NCI-H2227 (cell line): Measurements from ENCODE around the gene ZNF513.
"Not testable (repeated sequence)": the region's sequence is repeated elsewhere in the genome, so short reads cannot be mapped to it uniquely, and the experiment has no call there.

Source experiments
- DNase-seq: peaks from one replicate; lab custom pipeline; 2025; ENCODE audit not compliant: unreplicated experiment; lab: John Stamatoyannopoulos, UW

Gene ZNF513, protein sequence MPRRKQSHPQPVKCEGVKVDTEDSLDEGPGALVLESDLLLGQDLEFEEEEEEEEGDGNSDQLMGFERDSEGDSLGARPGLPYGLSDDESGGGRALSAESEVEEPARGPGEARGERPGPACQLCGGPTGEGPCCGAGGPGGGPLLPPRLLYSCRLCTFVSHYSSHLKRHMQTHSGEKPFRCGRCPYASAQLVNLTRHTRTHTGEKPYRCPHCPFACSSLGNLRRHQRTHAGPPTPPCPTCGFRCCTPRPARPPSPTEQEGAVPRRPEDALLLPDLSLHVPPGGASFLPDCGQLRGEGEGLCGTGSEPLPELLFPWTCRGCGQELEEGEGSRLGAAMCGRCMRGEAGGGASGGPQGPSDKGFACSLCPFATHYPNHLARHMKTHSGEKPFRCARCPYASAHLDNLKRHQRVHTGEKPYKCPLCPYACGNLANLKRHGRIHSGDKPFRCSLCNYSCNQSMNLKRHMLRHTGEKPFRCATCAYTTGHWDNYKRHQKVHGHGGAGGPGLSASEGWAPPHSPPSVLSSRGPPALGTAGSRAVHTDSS

DNA sequence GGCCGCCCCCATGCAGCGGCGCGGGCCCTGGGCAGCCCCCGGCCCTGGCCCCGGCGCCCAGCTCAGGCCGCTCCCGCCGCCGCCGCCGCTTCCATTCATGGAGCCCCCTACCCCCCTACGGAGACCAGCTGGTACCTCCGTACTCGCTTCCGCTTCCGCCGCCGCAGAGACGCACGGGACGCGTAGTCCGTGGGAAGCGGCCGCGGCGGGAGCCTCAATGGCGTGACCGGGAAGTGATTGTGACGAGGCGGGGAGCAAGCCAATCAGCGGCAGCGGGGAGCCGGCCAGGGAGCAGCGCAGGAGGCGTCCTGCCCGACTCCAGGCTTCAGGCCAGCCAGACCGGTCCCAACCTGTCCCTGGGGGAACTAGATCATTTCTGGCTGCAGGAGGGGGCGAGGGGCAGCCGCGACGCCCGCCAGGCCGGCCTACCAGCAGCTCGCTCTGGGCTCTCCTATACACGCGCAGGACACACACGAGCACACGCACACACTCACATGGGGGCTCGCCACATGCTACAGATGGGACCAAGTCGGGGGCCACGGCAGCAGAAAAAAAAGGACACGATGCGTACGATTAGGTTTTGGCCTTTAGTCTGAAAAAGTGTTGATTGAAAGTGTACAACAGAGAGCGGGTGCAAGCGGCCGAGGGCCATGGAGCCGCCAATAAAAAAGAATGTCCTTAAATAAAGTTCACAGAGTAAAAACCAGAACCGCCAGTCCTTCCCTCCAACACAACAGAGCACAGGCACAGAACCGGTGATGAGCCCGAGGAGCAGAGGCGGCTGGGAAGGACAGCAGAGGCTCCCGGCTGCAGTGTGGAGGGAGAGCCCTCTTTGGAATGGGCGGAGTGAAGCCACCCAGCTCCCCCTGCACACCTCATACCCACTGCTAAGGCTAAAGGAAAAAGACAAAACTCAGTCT is at the start of gene ZNF513:
ZNF513 (minus strand) TSS at position 109 of the 920 bp plus-strand sequence. CDS start 208 bp downstream, outside the sequence.
- DNase-seq, result peak; percentile 99

DNA sequence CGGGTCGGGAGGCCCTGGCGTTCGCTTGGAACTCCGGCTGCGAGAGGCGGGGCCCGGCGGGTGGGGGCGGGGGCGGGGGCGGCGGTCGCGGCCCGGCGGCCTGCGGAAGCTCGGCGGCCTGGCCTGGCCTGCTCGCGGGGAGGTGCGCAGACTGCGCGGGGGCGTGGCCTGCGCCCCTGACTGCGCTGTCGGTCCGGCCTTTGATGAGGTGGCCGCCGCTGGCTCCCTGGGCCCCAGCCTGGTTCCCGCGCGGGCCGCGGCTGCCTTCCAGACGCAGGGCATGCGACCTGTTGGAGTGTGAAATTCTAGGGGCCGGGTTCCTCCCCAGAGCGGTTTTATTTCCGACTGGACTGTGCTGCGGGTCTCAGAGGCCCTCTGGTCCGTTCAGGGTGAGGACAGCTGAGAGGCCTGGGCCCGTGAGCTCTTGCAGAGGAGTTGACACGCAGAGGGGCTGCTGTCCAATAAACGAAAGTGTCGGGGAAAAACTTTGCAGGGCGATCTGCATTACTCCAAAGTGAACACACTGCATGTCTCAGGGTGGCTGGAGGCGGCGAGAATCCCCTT is 48.5 kb upstream of the ZNF513 start:
- peak; percentile 81 for DNase-seq

DNA sequence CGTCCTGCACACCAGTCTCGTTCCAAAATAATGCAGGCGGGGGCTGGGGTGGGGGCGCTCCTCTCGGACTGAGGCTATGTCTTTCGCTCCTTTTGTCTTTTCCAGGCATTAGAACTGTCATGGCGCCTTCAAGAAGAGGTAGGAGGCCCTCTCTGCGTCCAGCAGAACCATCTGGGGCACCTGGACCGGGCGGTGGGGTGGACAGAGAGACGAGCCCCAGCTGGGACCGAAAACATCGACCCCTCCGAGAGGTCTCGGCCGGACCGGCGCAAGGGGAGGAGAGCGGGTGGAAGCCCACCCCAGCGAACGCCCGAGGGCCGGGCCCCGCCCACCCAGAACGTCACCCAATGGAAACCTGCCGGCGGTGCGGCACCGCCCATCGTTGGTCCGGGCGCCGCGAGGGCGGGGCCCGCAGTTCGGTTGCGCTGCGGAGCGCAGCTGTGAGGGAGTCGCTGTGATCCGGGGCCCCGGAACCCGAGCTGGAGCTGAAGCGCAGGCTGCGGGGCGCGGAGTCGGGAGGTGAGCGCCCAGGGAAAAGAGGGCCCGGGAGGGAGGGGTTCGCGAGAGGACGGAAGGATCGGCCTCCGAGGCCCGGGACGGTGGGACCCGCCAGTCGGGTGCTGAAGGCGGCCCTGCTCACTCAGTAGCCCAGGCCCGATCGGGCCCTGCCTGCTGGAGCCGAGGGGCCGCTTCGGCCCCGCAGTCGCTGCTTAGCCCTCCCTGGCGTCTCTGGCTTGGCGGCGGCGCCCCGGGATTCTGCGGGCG is 47.9 kb upstream of the ZNF513 start, which contains the start of gene NRBP1:
NRBP1 (plus strand) TSS at position 419 of the 765 bp plus-strand sequence. CDS start 4,643 bp downstream, outside the sequence.
- peak; percentile 96 for DNase-seq

DNA sequence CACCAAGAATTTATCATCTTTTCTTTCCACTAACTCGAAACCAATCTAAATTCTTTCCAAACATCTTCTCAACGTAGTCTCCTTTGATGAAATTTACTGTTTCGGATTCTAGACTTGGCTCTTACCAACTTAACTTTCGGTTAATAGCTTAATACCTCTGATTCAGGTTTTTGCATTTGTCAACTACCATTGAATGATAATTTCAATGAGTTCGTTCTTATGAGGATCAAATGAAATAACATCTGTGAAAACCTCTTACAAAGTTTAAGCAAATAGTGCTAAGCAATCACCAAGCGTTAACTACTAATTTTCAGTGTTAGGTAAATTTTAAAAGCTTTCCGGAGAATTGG is 47.3 kb upstream of the ZNF513 start:
- no peak for DNase-seq

DNA sequence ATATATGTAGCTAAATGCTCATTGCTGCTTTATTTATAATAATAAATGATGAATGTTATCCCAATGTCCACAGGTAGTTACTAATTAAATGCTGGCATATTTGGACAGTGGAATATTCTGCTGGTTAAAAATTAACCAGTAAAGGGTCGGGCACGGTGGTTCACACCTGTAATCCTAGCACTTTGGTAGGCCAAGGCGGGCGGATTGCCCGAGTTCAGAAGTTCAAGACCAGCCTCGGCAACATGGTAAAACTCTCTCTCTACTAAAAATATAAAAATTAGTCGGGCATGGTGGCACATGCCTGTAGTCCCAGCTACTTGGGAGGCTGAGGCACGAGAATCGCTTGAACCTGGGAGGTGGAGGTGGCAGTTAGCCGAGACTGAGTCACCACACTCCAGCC is 44.5 kb upstream of the ZNF513 start:
- DNase-seq, result not testable (repeated sequence)

DNA sequence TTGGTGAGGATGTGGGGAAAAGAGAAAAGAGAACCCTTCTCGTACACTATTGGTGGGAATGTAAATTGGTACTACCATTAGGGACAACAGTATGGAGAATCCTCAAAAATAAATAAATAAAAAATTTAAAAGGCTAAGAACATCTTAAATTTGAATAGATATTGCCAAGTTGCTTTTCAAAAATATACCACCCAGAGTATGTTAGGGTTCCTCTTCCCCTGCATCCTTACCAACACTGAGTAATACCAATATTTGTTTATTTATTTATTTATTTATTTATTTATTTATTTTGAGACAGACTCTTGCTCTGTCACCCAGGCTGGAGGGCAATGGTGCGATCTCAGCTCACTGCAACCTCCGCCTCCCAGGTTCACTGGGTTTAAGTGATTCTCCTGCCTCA is 42.4 kb upstream of the ZNF513 start:
- no peak for DNase-seq

DNA sequence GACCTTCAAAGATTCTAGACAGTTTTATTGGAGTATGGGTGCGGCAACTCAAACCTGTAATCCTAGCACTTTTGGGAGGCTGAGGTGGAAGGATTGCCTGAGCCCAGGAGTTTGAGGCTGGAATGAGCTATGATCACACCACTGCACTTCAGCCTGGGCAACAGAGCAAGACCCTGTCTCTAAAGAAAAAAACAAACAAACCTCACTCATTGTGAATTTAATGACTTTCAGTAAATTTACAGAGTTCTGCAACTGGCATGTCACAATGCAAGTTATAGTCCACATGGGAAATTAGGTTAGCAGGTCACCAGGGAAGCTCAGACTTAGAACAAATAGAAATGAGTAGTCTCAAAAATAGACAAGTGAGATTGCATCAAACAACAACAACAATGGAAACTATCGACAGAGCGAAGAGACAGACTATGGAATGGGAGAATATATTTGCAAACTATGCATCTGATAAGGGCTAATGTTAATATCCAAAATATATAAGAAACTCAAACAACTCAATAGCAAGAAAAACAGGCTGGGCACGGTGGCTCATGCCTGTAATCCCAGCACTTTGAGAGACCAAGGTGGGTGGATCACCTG is 41.2 kb upstream of the ZNF513 start:
- DNase-seq, result no peak

DNA sequence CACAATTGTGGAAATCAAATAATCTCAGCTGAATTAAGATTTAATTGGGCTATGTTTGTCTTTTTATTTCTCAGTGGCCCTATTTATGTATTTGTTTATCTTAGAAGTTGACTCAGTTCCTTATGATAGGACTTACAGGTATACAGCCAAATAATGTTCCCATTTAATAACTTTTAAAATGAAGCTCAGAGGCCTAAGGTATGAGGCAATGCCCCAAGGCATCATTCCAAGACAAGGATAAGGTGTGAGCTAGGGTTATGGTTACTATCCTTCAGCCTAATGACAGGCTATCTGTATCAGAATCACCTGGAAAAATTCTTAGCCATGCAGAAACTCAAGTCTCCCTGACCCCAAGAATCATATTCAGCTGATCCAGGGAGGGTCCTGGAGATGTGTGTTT is 40.5 kb upstream of the ZNF513 start:
- no peak for DNase-seq

DNA sequence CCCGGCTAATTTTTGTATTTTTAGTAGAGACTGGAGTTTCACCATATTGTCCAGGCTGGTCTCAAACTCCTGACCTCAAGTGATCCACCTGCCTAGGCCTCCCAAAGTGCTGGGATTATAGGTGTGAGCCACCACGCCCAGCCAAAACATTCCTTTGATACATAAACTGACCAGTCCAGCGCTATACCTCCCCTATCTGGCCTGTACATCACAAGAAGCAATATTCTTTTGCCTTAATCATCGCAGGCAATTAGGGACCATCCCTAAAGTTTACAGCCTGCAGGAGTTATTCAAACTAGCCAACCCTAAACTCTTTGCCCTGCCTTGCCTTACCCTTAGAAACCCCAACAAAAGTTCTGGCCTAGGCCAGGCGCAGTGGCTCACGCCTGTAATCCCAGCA is 35.6 kb upstream of the ZNF513 start:
- DNase-seq, result no peak

DNA sequence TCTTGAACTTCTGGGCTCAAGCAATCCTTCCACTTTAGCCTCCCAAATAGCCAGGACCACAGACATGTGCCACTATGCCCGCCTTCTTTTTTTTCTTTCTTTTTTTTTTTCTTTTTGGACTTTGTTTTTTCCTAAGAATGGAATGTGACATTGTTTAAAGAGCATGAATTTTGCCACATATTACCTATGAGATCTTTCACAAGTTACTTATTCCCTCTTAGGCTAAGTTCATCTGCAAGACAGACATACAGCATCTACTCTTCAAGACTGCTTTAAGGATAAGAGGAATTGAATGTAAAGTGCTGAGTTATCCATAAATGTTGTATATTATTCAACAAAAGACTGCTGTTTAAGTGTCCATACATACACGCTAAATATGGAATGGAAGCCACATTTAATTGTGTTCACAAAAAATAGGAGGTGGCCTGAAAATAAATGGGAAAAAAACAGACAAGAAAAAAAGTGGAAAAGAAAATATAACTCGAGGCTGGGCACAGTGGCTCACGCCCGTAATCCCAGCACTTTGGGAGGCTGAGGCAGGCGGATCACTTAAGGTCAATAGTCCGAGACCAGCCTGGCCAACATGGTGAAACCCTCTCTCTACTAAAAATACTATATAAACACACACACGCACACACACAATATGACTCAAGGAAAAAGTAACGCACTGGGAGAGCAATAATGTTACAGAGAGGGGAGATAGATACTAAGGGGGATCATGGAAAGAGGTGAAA is 32.1 kb upstream of the ZNF513 start:
- DNase-seq, result no peak

DNA sequence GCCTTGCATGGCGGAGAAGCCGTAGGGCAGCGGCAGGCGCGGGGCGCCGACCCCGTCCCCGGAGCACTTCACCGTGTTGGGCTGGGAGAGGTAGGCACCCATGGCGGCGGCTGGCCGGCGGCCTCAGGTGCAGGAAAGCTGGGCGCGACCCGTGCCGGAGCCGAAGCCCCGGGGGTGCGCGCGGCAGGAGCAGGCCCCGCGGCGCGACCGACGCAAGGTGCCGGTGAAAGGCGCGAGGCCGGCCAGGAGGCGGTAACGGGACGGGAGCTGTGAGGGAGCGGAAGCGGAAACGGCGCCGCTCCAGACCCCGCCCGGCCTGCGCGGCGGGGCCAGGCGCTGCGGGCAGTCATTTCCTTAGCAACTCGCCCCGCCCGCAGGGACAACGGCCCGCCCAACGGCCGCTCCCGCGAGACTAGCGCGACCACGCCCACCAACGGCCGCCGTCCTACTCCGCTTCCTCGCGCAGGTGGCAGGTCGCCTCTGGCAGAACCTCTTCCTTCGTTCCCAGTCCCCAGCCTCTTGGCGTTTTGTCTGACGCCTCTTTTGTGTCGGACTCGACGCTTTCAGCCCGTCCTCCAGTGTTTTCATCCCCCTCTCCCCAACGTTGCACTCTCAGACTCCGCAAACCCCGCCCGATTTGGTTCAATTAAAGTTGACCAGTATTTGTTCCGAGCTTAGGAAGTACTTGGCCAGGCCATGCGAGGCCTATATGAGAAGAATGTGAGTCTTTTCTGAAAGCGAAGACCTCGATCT is 29.0 kb upstream of the ZNF513 start, which contains the start of gene PPM1G:
PPM1G (minus strand) TSS at position 271 of the 753 bp plus-strand sequence; CDS start at position 102, 169 bp downstream.
- DNase-seq, result peak; percentile 97

DNA sequence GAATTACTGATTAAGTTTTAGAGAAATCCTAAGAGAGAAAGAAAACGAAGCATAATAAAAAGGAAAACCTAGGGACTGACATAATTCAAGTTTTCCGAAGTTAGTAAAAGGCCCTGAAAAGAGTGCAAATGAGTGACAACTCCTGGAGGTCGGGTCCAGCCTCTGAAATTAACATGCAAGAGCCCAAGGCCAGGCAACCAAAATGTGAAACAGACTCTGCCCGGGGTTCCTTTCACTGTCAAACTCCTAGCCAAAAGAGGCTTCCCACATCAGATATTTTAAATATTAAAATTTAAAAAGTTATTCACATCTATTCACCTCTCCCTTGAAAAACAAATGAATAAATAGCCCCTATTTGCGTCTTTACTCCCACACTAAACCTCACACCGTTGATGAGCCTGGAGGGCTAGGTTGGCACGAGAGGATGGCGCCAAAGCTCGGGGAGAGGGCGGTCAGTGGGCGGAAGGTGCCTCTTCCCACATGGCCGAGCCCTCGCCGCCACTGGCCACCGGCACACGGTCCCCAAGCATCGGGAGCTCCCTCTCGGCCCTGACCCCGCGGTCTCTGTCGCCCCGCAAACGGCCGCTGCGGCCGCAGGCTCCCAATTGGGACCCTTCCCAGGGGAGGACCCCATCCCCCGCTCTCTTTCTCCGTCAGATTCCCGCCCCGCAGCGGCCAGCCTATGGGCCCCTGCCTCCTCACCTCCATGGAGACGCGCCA is 28.2 kb upstream of the ZNF513 start:
- peak; percentile 65 for DNase-seq

DNA sequence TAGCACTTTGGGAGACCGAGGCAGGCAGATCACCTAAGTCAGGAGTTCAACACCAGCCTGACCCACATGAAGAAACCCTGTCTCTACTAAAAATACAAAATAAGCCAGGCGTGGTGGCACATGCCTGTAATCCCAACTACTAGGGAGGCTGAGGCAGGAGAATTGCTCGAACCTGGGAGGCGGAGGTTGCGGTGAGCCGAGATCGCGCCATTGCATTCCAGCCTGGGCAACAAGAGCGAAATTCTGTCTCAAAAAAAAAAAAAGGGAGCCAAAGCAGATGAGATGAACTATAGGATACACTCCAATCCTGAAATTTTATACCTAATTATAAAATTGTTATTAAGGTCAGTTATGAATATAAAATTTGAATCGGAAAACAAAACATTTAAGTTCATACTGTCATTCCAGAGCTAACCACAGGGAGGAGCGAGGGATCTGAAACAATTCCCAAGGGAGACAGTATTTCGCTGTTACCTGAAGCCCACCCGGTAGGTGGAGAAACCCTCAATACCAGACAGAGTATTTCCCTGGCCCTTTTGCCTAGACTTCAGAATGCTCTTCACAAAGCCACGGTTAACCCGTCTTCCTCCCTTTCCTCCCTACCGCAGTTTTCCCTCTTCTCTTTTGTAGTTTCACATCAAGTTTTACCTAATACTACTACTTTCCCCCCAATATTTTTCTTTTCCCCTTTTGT is 27.4 kb upstream of the ZNF513 start:
- peak; percentile 77 for DNase-seq

DNA sequence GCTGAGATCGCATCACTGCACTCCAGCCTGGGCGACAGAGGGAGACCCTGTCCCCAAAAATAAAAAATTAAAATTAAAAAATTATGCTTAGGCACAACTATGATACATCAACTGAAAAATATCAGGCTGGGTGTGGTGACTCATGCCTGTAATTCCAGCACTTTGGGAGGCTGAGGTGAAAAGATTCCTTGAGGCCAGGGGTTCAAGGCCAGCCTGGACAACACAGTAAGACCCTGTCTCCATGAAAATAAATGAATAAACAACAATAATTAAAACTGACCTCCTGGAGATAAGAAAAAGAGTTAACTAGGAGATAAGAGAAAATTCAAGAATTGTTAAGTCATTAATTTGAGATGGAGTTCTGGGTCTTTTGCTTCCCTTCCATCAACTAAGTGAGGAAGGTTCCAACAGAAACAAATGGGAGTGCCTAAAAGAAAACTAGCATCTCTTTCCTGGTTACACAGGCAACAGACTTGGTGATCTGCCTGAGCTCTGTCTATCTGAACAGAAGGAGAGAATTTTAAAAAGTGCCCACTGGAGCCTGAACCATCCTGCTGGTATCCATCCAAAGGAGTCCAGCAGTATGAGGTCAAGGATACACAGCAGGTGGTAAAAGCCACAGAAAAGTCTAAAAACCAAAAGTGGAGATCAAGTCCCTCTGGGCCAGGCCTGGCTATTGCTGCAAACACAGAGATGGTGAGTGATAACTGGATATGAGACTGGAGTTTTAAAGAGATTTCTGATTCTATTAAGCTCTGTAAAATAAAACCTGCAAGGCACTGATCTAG is 20.0 kb upstream of the ZNF513 start:
- no peak for DNase-seq

DNA sequence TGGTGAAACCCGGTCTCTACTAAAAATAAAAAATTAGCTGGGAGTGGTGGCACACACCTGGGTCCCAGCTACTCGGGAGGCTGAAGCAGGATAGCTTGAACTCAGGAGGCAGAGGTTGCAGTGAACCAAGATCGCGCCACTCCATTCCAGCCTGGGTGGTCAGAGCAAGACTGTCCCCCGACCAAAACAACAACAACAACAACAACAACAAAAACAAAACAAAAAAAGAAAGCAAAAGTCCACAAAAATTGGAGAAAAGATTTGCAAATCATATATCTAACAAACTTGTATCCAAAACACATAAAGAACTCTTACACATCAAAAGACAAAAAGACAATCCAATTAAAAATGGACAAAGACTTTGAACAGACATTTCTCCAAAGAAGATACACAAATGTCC is 18.4 kb upstream of the ZNF513 start:
- DNase-seq, result no peak

DNA sequence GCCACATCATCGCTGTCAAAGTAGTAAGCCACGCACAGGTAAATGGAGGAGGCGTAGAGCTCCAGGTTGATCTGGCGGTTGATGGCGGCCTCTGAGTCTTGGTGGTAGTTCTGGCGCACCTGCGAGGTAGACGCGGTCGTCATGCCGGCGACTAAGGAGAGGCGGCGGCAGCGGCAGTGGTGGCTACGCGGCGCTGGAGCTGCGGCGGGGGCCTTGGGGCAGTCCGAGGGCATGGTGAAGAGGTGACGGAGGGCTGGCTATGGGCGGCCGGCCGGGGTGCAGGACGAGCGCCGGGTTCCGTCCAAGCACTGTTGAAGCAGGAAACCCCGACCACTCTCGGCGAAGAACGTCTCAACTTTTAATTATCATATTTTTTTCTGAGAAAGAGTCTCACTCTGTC is 12.7 kb upstream of the ZNF513 start:
- no peak for DNase-seq
